ENCODE measurements around the gene EHD4.

EHD4 gene

DNA sequence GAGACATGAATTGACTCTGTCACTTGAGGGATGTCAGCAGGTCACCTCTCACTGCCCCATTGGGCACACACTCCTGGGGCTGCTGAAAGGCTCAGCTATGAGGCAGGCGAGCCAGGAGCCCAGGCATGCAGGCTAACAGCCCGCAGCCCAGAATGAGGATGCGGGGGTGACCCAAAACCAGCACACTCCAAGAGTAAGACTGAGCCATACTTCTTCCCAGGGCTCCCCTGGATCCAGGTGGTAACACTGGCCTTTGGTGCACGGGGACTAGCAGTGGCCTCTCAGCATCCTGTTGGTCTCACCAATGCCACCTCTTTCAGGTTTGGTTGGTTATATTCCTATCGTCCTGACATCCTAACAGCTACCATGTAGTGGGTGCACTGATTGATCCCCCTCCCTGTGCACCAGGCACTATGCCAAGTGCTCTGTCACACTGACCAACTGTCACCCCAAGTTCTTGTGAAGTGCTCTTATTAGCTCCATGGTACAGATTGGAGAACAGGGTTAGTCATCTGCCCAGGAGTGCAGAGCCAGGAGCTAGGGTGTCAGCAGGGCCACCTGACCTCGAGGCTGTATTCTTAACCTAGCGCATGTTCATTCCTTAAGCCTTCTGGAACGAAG is 53.7 kb downstream of the EHD4 start:
- Histone ChIP-seq H3K4me1 (ENCODE audit: low read depth, poor library complexity, severe bottlenecking) (no peaks in the 10 kb centered on the region), H3K36me3 (ENCODE audit: insufficient read depth) (no peaks in the 10 kb centered on the region), H3K4me2 (no peak overlapping the region), H4K20me1 (ENCODE audit: insufficient read depth) (no peaks in the 10 kb centered on the region), H3K27ac (no peak overlapping the region), H2AFZ (ENCODE audit: low read depth) (no peak overlapping the region), H3K4me3 (IDR thresholded peaks at IDR 0.05; ENCODE audit: insufficient read depth, low read depth, low read length) (no peak overlapping the region), H3K27me3 (ENCODE audit: insufficient read depth, low read depth) (no peaks in the 10 kb centered on the region), H3K9ac (no peak overlapping the region), H3K79me2 (ENCODE audit: insufficient read depth, low read depth) (no peaks in the 10 kb centered on the region)
- TF ChIP-seq, protein P1, sequence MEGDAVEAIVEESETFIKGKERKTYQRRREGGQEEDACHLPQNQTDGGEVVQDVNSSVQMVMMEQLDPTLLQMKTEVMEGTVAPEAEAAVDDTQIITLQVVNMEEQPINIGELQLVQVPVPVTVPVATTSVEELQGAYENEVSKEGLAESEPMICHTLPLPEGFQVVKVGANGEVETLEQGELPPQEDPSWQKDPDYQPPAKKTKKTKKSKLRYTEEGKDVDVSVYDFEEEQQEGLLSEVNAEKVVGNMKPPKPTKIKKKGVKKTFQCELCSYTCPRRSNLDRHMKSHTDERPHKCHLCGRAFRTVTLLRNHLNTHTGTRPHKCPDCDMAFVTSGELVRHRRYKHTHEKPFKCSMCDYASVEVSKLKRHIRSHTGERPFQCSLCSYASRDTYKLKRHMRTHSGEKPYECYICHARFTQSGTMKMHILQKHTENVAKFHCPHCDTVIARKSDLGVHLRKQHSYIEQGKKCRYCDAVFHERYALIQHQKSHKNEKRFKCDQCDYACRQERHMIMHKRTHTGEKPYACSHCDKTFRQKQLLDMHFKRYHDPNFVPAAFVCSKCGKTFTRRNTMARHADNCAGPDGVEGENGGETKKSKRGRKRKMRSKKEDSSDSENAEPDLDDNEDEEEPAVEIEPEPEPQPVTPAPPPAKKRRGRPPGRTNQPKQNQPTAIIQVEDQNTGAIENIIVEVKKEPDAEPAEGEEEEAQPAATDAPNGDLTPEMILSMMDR (conservative IDR thresholded peaks at IDR 0.05; ENCODE audit: low read depth, low read length), result no peak

DNA sequence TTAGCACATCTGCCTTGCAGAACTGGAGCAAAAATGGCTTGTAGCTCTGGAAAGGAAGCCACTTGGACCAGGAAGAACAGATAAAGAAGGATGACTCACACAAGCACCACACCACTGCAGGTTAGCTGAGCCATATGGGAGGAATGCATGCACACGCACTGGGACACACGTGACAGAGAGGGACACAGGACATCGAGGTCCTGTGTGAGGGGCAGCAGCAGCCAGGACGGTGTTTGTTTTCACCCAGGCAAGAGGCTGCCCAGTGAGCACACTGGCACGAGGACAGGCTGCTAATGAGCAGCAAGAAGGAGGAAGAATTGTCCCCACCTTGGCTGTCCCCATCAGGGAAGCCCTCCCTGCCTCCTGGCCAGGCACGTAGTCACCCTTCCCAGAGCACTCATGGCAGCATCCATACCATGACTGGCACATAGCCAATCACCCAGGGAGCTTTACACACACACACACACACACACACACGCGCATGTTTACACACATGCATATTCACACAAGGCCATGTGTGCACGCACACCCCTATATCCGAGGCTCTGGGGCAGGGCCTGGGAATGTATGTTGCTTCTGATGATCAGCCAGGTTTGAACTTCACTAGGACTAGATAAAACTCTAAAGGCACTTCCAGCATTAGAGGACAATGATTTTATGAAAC is 54.5 kb downstream of the EHD4 start:
- no peak overlapping the region for H3K9ac ChIP-seq
- no peaks in the 10 kb centered on the region for H4K20me1 ChIP-seq (ENCODE audit: insufficient read depth)
- TF ChIP-seq, protein P1 (conservative IDR thresholded peaks at IDR 0.05; ENCODE audit: low read depth, low read length), result no peak
- no peaks in the 10 kb centered on the region for H3K79me2 ChIP-seq (ENCODE audit: insufficient read depth, low read depth)
- H3K4me2 ChIP-seq, result no peak overlapping the region
- no peaks in the 10 kb centered on the region for H3K27me3 ChIP-seq (ENCODE audit: insufficient read depth, low read depth)
- no peak overlapping the region for H3K4me3 ChIP-seq (IDR thresholded peaks at IDR 0.05; ENCODE audit: insufficient read depth, low read depth, low read length)
- H3K27ac ChIP-seq, result no peak overlapping the region
- no peaks in the 10 kb centered on the region for H3K36me3 ChIP-seq (ENCODE audit: insufficient read depth)
- no peaks in the 10 kb centered on the region for H3K4me1 ChIP-seq (ENCODE audit: low read depth, poor library complexity, severe bottlenecking)
- no peak overlapping the region for H2AFZ ChIP-seq (ENCODE audit: low read depth)

DNA sequence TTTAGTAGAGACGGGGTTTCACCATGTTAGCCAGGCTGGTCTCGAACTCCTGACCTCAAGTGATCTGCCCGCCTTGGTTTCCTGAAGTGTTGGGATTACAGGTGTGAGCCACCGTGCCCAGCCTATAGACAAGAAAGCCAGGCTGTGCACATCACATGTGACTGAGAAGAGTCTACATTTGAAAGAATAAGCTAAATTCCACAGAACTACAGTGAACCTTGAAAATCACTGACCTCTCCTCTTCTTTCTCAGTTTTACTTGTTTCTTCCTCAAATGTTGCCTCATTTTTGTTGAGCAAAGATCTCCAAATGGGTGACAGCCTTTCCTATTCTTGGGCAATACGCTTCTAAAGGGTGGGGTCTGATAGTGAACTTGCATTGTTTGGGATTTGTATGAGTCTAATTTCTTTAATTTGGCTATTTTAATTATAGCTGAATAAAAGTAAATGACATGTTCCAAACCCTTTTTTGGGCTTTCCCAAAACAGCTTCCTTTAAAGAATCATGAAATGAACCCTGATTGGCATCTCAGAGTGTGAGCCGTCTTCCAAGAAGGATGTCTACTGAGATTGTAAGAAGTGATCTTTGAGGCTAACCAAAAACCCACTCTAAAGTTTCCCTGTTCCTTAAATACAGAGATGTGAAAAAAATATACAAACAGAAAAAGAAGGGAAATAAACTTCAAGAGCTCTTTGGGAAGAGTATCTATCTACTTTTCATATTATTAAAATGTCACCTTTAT is 56.9 kb downstream of the EHD4 start:
- no peaks in the 10 kb centered on the region for H3K79me2 ChIP-seq (ENCODE audit: insufficient read depth, low read depth)
- H3K9ac ChIP-seq, result no peak overlapping the region

DNA sequence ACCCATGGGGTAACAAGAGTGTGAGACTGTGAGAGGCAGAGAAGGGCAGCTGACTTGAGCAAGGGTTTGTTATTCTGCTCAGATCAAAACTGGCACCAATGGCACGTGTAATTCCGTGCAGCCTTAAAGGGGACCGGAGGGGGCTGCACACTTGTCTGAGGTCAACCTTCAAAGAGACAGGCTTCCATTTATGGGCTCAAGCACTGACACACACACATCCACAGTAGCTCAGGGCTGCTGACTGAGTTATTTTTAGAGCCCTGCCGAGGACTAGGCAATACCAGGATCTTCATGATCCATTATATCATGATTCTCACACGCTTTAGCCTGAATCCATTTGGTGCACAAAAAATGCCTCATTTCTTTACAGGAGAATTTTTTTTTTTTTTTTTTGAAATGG is 57.9 kb downstream of the EHD4 start:
- TF ChIP-seq, protein P1 (conservative IDR thresholded peaks at IDR 0.05; ENCODE audit: low read depth, low read length), result no peak

More for the DNA sequence above, 56.9 kb downstream of the EHD4 start:
- H3K4me3 ChIP-seq (IDR thresholded peaks at IDR 0.05; ENCODE audit: insufficient read depth, low read depth, low read length), result no peak overlapping the region
- TF ChIP-seq, protein P1 (conservative IDR thresholded peaks at IDR 0.05; ENCODE audit: low read depth, low read length), result no peak
- H3K27ac ChIP-seq, result no peak overlapping the region
- H3K4me2 ChIP-seq, result no peak overlapping the region
- no peaks in the 10 kb centered on the region for H3K36me3 ChIP-seq (ENCODE audit: insufficient read depth)
- H2AFZ ChIP-seq (ENCODE audit: low read depth), result no peak overlapping the region
- no peaks in the 10 kb centered on the region for H3K27me3 ChIP-seq (ENCODE audit: insufficient read depth, low read depth)
- no peaks in the 10 kb centered on the region for H4K20me1 ChIP-seq (ENCODE audit: insufficient read depth)
- H3K4me1 ChIP-seq (ENCODE audit: low read depth, poor library complexity, severe bottlenecking), result no peaks in the 10 kb centered on the region

More for the DNA sequence above, 57.9 kb downstream of the EHD4 start:
- H3K4me1 ChIP-seq (ENCODE audit: low read depth, poor library complexity, severe bottlenecking), result no peaks in the 10 kb centered on the region
- no peak overlapping the region for H3K27ac ChIP-seq
- H3K79me2 ChIP-seq (ENCODE audit: insufficient read depth, low read depth), result no peaks in the 10 kb centered on the region
- H3K9ac ChIP-seq, result no peak overlapping the region
- no peaks in the 10 kb centered on the region for H3K36me3 ChIP-seq (ENCODE audit: insufficient read depth)
- no peak overlapping the region for H2AFZ ChIP-seq (ENCODE audit: low read depth)
- no peak overlapping the region for H3K4me2 ChIP-seq
- no peak overlapping the region for H3K4me3 ChIP-seq (IDR thresholded peaks at IDR 0.05; ENCODE audit: insufficient read depth, low read depth, low read length)
- no peaks in the 10 kb centered on the region for H4K20me1 ChIP-seq (ENCODE audit: insufficient read depth)
- no peaks in the 10 kb centered on the region for H3K27me3 ChIP-seq (ENCODE audit: insufficient read depth, low read depth)

Measured in KMS-11 (cell line).